GM21447 (cell line): ENCODE measurements around the gene LMF2.
"Not testable (repeated sequence)": the region's sequence is repeated elsewhere in the genome, so short reads cannot be mapped to it uniquely, and the experiment has no call there.

Experiments used
- ATAC-seq: cut with Tn5 transposase; IDR thresholded peaks from one replicate; pipeline ENCODE4 v1.9.1; 2021; ENCODE audit not compliant: unreplicated experiment

Gene LMF2

DNA sequence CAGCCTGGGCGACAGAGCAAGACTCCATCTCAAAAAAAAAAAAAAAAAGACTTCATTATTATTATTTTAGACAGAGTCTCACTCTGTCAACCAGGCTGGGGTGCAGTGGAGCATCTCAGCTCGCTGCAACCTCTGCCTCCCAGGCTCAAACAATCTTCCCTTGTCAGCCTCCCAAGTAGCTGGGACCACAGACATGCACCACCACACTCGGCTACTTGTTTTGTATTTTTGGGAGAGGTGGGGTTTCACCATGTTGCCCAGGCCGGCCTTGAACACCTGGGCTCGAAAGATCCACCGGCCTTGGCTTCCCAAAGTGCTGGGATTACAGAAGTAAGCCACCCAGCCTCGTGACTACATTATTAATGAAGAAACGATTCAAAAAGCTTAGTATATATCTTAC, 27.6 kb upstream of the LMF2 start:
- ATAC-seq, result no peak

DNA sequence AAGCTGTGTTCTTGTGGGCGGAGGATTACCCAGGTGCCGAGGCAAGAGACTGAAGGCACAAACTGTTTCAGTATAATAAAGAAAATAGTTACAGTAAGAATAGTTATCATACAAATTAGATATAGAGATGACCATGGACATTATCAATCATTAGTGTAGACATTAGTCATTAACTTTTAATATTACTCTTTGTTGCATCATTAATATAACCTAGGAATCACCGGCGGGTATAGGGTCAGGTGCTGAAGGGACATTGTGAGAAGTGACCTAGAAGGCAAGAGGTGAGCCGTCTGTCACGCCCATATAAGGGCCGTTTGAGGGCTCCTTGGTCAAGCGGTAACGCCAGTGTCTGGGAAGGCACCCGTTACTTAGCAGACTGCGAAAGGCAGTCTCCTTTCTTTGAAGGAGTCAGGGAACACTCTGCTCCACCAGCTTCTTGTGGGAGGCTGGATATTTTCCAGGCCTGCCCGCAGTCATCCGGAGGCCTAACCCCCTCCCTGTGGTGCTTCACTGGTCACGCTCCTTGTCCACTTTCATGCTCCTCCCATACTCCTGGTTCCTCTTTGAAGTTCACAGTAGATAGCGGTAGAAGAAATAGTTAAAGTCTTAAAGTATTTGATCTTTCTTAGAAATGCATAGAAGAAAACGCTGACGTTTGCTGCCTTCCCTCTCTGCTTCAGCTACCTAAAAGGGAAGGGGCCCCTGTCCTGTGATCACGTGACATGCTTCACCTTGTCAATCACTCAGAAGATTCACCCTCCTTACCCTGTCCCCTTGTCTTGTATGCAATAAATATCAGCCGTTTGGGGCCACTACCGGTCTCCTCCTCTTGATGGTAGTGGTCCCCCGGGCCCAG, 26.6 kb upstream of the LMF2 start:
- not testable (repeated sequence) for ATAC-seq

DNA sequence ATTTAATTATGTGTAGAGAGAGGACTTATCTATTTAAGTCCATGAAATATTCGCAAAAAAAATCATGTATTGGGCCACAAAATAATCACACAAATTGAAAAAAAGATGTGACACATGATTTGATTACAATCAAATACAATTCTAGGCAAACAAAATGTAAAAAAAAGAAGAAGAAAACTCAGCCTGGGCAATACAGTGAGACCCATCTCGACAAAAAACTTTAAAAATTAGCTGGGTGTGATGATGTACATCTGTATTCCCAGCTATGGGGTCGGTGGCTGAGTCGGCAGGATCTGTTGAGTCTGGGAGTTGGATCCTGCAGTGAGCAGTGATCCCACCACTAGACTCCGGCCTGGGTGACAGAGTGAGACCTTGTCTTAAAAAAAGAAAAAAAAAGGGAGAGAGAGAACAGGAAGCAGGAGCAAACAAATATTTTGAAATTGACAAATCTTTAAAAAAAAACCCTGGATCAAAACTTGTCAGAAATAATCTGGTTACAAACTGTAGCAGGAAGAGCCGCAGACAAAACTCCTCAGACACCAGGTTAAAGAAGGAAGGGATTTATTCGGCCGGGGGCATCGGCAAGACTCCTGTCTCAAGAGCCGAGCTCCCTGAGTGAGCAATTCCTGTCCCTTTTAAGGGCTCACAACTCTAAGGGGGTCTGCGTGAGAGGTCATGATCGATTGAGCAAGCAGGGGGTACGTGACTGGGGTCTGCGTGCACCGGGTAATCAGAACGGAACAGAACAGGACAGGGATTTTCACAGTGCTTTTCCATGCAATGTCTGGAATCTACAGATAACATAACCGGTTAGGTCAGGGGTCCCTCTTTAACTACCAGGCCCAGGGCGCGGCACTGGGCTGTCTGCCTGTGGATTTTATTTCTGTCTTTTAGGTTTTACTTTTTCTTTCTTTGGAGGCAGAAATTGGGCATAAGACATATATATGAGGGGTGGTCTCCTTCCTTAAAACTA, 25.6 kb upstream of the LMF2 start:
- ATAC-seq, result no peak

DNA sequence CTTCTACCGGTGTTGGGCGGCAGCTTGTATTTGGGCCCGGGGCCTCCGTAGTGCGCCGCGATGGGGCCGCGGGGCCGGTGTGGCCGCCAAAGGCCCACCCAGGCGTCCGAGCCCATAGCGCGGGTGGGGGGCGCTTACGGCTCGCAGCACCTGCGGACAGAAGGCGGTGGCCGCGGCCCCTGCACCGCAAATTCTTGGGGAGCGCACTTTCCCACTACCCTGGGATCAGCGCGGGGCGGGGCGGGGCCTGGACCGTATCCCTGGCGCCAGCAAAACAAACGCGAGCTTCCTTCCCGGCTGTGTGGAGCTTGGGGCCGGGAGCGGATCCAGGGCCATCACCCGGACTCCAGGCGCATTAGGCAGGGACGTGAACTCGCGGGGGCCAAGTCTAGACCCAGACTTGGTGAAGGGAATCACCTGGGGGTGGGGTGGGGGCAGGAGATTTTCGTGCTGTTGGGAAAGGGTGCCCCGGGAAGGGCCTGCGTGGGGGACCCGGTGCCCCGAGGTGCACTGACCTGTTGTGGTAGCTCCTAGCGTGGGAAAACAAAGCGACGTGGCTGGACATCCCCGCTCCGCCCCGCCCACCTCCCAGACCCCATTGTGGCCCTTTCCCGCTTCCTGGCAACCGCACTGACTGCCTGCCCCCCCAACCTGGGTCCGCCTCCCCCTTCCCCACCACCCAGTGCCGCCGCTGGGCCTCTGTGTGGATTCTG, 24.6 kb upstream of the LMF2 start:
- no peak for ATAC-seq

DNA sequence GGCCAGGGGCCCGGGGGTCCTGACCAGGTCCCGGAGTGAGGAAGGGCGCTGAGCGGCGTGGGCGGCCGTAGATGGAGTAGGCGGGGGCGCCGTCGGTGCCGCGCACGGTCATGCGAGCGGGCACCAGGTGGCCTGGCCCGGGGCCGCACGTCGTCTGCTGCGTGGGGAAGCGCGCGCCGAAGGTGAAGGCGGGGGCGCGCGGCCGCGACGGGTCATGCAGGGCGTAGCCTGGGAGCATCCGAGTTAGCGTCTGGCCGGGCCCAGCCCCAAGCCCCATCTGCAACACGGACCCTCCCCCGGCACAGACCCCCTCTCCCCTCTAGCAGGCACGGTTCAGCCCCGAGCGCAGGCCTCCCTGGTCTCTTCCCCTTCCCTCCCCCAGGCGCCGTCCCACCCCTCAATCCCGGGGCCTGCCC, 24.1 kb upstream of the LMF2 start:
- peak; percentile 17 for ATAC-seq

DNA sequence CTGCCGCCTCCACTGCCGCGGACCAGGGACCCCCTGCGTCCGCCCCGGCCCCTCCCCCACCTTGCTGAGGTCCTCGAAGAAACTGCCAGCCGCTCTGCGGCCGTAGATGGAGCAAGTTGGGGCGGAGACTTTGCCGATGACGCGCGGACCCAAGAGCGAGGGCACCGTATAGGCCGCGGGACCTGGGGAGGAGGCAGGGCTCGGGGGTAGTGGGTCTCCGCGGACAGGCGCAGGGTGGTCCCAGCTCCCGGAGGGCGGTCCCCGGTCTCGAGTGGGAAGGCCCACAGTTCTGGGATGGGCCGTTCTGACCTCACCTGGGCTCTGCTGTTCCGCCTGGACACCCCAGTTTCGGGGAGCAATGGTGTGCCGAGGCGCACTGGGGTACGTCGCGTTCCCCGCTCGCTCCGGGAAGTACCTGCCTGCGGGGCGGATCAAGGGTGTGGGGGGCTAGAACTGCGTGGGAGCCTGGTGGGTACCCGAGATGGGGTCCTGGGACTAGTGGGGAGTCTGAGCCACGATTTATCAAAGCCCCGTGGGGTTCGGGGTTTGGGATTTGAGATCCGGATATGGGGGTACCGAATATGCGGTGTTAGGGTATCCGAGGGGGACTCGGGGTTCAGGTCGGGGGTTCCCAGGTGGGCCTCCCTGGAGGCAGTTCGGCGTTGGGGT, 23.5 kb upstream of the LMF2 start:
- no peak for ATAC-seq

DNA sequence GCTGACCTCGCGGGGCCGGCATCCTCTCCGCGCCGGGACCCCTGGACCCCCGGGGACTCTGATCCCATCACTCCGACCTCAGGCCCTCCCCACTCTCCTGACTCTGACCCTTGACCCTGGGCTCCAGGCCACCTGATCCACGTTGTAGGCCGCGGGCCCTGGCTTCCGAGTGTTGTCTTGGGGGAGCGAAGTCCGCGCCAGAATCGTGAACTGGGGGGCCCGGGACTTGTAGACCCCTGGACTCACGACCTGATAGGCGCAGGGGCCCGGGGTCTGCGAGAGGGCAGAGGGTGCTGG, 23.0 kb upstream of the LMF2 start:
- no peak for ATAC-seq

DNA sequence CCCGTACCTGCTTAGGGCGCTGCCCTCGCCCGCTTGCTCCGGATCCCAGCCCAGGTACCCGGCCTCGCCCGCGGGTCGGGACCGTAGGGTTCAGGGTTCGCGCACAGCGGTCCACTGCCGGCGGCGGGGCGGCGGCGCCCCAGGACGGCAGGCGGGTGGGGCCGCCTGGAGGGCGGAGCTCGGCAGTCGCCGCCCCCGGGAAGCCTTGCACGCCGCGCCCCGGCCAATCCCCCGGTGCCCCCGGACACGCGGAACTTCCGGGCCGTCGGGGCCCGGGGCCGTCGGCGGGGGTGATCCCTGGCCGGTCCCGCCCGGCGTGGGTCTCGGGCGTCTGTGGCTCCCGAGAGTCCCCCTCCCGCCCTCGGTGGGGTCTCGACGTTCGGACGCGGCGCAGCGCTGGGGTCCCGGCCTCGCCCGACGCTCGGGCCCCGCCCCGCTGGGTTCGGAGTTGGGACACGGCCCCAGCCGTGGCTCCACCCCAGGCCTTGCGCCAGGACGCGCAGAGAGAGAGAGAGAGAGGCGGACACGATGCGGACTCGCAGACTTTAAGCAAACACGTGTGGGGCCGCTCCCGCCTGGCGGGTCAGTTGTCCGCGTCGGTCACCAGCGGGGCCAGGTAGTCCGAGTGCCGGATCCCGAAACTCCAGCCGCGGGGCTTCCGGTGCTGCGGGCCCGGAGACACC, 22.5 kb upstream of the LMF2 start, which contains the start of gene TYMP:
TYMP (minus strand) TSS at position 116 of the 683 bp plus-strand sequence. CDS start 303 bp downstream, outside the sequence.
- no peak for ATAC-seq

DNA sequence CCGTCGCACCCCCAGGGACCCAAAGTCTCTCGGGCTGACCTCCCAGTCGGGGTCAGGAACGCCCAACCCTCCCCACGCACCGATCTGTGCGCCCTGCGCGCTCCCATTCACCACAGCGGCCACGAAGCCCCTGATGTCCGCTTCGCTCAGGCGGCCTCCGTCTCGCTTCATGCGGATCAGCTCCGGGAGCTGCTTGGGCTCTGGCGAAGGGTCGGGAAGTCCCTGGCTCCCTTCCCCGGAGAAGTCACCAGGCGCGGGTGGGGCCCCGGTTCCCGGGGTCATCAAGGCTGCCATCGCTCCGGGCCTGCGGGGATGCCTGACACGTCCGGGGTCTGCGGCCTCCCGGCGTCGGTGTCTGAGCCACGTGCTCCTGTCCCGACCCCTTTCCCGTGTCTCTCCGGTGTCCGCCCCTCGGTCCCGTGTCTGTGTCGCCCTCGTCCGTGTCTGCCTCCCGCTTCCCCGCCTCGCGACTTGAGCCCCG, 22.0 kb upstream of the LMF2 start:
- ATAC-seq, result no peak

DNA sequence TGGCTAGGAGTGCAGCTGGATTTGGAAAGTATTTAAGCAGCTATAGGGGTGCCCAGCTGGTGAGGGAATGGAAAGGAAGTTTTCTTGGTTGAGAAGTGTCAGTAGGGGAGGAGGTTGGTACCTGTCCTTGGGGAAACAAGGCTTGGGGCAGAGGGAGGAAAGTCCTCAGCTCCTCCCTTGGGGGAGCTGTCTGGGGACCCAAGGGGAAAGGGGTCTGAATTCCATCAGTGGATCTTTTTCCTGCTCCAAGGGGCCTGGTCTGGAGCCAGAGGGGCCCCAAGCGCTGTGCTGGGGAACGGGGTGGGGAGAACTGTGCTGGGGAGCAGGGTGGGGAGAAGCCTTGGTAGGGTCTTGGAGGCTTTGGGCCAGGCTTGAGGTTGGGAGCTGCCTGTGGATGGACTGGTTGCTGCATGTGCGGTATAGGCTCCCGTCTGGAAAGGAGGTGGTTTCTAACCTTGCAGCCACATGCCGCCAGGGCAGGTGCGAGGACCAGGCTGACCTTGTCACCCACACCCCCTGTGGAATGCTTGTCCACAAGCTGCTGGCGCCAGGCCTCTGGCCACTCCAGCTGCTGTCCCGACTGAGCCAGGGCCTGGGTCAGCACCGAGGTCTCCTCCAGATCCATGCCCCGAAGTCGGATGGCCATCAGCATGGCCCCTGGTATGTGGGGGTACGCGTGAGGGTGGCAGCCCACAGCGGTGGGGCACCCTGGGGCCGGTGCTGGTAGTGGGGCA, 21.3 kb upstream of the LMF2 start:
- ATAC-seq, result no peak

DNA sequence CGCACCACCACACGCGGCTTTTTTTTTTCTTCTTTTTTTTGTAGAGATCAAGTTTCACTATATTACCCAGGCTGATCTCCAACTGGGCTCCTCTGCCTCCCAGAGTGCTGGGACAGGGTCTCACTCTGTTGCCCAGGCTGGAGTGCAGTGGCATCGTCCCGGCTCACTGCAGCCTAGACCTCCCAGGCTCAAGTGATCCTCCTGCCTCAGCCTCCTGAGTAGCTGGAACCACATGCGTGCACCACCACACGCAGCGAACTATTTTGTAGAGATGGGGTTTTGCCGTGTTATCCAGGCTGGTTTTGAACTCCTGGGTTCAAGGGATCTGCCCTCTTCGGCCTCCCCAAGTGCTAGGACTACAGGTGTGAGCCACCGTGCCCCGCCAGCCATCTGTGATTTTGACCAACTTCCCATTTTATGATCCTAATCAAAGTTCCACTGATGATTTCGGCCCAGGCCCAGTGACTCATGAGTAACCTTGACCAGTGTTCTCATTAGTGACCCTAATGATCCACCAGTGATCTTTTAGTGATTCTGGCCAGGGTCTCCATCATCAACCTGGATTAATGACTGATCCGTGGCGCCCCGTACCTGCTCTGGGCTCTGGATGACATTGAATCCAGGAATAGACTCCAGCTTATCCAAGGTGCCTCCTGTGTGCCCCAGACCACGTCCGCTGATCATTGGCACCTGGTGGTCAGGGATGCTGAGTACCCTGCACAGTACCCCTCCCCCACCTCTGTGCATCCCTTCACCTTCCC, 20.6 kb upstream of the LMF2 start:
- ATAC-seq, result no peak

DNA sequence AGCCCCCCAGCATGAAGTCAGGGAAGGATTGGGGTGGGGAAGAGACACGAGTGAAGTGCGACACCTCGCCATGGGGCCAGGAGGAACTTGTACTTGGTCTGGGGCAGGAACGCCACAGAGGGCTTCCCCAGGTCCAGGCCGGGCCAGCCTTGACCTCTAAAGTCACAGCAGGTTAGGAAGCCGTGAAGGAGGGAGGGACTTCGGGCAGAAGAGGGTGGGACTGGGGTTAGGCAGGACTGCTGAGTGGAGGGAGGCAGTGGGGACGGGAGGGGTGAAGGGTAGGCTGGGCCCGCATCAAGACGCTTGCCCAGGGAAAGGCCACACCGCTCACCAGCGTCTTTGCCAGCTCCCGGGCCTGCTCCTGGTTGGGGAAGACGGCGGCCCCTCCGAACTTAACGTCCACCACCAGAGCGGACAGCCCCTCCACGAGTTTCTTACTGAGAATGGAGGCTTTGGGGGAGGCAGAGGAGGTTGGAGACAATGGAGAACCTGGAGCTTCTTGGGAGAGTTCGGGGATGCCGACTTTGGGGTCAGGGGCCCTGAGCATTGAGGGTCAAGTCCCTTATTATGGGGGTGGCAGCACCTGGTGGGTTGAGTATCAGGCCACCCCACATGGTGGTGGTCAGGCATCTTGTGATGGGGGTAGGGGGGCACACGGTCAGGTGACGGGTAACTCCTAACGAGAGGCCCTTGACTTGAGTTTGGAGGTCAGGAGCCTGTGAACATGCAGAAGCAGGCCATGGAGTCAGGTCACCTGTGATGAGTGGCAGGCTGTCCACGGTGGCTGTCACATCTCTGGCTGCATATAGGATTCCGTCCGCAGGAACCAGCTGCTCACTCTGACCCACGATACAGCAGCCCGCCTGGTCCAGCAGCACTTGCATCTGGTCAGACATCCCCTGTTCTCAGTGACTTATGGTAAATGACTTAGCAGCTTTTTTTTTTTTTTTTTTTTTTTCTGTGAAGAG, 19.6 kb upstream of the LMF2 start:
- peak; percentile 16 for ATAC-seq

DNA sequence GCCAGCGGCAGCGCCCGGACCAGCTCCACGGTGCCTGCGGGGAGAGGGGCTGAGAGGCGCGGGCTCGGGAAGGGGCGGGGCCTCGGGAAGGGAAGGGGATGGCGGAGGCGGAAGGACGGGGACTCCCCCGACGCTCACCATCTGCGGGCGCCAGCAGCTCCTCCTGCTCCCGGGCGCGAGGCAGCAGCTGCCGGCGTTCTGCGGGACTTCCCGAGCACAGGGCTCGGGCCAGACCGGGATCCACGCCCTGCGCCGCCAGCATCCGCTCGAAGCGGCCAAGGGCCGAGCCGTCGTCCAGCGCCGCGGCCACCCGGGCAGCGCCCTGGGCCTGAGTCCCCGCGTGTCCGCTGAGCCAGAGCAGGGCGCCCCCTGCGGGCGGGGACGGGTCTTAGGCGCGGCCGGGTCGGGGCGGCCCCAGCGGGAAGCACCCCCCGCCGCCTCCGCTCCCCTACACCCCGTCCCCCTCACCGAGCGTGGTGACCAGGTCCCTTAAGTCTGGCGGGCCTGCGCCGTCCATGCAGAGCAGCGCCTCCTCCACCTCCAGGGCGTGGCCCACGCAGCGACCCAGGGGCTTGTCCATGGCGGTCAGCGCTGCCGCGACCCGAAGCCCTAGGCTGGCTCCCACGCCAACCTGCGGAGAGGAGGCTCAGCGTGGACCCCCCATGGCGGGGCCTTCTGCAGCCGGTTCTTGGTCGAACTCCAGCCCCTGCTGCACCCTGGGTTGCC, 18.8 kb upstream of the LMF2 start:
- ATAC-seq, result peak; percentile 26

DNA sequence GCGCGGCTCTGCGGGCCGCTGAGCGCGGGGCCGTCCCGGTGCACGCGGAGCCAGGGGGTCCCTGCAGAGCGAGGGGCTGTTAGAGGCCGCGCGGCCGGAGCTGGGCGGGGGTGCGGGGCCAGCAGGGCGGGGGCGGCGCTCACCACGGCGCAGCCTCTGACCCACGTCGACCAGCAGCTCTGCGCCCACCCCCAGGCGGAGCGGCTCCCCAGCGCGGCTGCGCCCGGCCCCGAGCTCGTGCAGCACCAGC, 18.3 kb upstream of the LMF2 start:
- ATAC-seq, result no peak

DNA sequence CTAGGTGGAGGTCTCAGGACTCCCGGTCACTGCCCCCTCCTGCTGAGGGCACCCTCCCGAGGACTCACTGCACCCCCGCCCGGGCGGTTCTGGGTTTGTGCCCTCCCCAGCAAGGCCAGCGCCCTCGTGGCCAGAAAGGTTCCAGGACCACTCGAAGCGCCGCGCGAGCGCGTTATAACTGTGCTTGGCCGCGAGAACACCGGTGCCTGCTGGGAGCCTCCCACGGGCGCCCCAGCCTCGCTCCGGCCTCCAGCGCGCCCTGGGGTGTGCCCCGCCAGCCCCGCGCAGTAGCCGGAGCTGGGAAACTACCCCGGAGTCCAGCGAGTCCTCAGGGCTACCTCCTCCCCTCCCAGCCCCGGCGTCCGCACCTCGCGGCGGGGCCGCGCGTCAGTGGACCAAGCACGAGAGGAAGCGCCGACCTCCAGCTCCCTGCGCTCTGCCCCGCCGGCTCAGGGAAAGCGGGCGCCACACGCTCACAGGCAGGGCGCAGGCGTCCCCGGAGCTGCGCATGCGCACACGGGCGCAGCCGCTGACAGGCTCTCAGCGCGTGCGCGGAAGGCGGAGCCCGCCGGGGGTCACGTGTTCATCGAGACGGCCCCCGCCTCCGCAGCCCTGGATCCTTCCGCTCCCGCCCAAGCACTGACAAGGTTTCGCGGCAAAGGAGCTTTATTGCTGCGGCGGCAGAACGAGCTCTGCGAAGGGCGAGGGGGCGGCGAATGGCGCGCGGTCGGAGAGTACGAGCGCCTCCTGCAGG, 17.8 kb upstream of the LMF2 start, which contains the start of gene SCO2:
SCO2 (minus strand) TSS at position 495 of the 754 bp plus-strand sequence. CDS start 1,187 bp downstream, outside the sequence.
- peak; percentile 20 for ATAC-seq

DNA sequence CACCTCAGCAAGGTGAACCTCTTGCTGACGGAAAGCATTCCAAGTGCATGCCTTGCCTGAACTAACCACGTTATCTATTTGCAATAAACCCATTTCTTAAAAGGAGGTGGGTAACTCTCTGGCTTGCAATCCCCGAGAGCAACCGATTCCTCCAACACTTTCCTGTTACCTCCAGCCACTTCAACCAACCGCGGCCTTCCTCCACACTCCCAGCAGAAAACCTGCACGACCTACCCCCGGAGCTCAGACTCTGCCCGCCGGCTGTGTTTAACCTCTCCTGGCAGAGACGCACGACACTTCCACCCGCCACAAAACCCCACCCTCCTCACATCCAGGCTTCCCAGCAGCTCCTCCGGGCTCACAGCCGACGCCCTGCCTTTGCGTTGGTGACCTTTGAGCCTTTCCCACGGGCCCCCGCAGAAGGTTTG, 17.2 kb upstream of the LMF2 start:
- ATAC-seq, result no peak
